B cell (primary cell): ENCODE results near the gene CNTNAP2. TPM values are rescaled to one million over a fixed set of nuclear protein-coding genes. Genes with fewer than 3 reads are reported as not detected.

Experiments
- ATAC-seq: fragments of 200-7000 bp; cut with Tn5 transposase; one replicate; pipeline ENCODE4 v1.10.0; 2021; ENCODE audit warnings: low read depth, mild to moderate bottlenecking, moderate number of reproducible peaks, moderate library complexity
- CTCF ChIA-PET: fragments of 350-600 bp; sonication (Branson Sonifier 250); formaldehyde crosslinking; loops from one replicate; lab custom pipeline; 2021; ENCODE audit warnings: antibody characterized with exemption, inconsistent platforms; lab: Charles Lee
- POLR2A ChIA-PET: fragments of 350-600 bp; sonication (Branson Sonifier 250); formaldehyde crosslinking; loops from one replicate; lab custom pipeline; 2021; ENCODE audit warnings: antibody characterized with exemption; lab: Charles Lee
- DNase-seq: peaks from one replicate; pipeline ENCODE4 v3.0.0; 2013
- H2AFZ ChIP-seq: 2 replicates; pipeline ENCODE4 v1.6.1; 2012; ENCODE audit warnings: mild to moderate bottlenecking, low read depth, low read length; ENCODE audit not compliant: insufficient read depth, poor library complexity, severe bottlenecking
- H3K27ac ChIP-seq, 2 donors: 1 replicate in 1 of 2; 2 replicates in 1 of 2; pipeline ENCODE4 v1.5.1; 2012 to 2013; ENCODE audit warnings: low read length in 2 of 2, mild to moderate bottlenecking in 2 of 2, moderate library complexity in 1 of 2
- H3K27me3 ChIP-seq, 4 experiments: fragments of 200-600 bp in 1 of 4; sonication (generic) in 1 of 4; replicated peaks in 1 of 4; 1 replicate in 2 of 4; 2 replicates in 2 of 4; pipeline versions ENCODE4 v1.6.1 to v1.7.0; 2013 to 2016; ENCODE audit warnings: low read length in 3 of 4, mild to moderate bottlenecking in 2 of 4, mixed read lengths in 1 of 4, moderate library complexity in 1 of 4; ENCODE audit not compliant: insufficient read depth in 4 of 4, control insufficient read depth in 3 of 4; ENCODE audit errors: control extremely low read depth in 1 of 4
- H3K36me3 ChIP-seq, 2 experiments: replicated peaks in 1 of 2; 1 replicate in 1 of 2; 2 replicates in 1 of 2; pipeline versions ENCODE4 v1.6.1 to v1.7.1; 2013; ENCODE audit warnings: low read length in 1 of 2; ENCODE audit not compliant: insufficient read depth in 2 of 2, control insufficient read depth in 1 of 2; ENCODE audit errors: control extremely low read depth in 1 of 2, extremely low read depth in 1 of 2
- H3K4me1 ChIP-seq, 2 donors: fragments of 200-600 bp in 1 of 2; sonication (generic) in 1 of 2; 1 replicate in 1 of 2; 2 replicates in 1 of 2; pipeline versions ENCODE4 v1.5.1 to v1.6.1; 2013 to 2017; ENCODE audit warnings: low read length in 2 of 2; ENCODE audit not compliant: control insufficient read depth in 2 of 2, insufficient read depth in 2 of 2
- H3K4me2 ChIP-seq: replicated peaks from 2 replicates; pipeline ENCODE3; 2012; ENCODE audit warnings: mild to moderate bottlenecking, low read depth, low read length; ENCODE audit not compliant: poor library complexity, severe bottlenecking
- H3K4me3 ChIP-seq, 5 experiments: fragments of 200-600 bp in 1 of 5; sonication (generic) in 1 of 5; 1 replicate in 3 of 5; 2 replicates in 2 of 5; pipeline versions ENCODE4 v1.5.1 to v1.7.0; 2011 to 2016; ENCODE audit warnings: low read length in 4 of 5, mild to moderate bottlenecking in 4 of 5, low read depth in 2 of 5, control low read depth in 1 of 5, moderate library complexity in 1 of 5; ENCODE audit not compliant: insufficient read depth in 1 of 5; ENCODE audit errors: control extremely low read depth in 1 of 5, extremely low read depth in 1 of 5
- H3K79me2 ChIP-seq: fragments of 200-600 bp; sonication (generic); one replicate; pipeline ENCODE4 v1.6.0; 2016; ENCODE audit warnings: low read length; ENCODE audit not compliant: control insufficient read depth, insufficient read depth
- H3K9ac ChIP-seq: fragments of 200-600 bp; sonication (generic); 2 replicates; pipeline ENCODE4 v1.6.1; 2017; ENCODE audit warnings: mild to moderate bottlenecking, low read length, moderate library complexity
- H3K9me3 ChIP-seq, 3 donors: one replicate each; pipeline versions ENCODE4 v1.6.1 to v1.7.1; 2013; ENCODE audit warnings: low read length in 2 of 3; ENCODE audit not compliant: control insufficient read depth in 2 of 3, insufficient read depth in 1 of 3; ENCODE audit errors: control extremely low read depth in 1 of 3
- H4K20me1 ChIP-seq: 2 replicates; pipeline ENCODE4 v1.6.0; 2012; ENCODE audit warnings: mild to moderate bottlenecking, low read length; ENCODE audit not compliant: insufficient read depth, control insufficient read depth, poor library complexity, severe bottlenecking
- H3K27ac Mint-ChIP-seq: one replicate; pipeline ENCODE4 v1.8.0; 2021; ENCODE audit warnings: mixed read lengths
- H3K27me3 Mint-ChIP-seq: one replicate; pipeline ENCODE4 v1.8.0; 2021; ENCODE audit warnings: mixed read lengths
- H3K4me1 Mint-ChIP-seq: one replicate; pipeline ENCODE4 v1.8.0; 2021; ENCODE audit warnings: mixed read lengths
- H3K4me3 Mint-ChIP-seq: one replicate; pipeline ENCODE4 v1.8.0; 2021; ENCODE audit warnings: mixed read lengths
- H3K9me3 Mint-ChIP-seq: one replicate; pipeline ENCODE4 v1.8.0; 2022; ENCODE audit warnings: mixed read lengths; ENCODE audit not compliant: insufficient read depth
- EZH2 ChIP-seq: IDR thresholded peaks from 2 replicates; pipeline ENCODE4 v1.6.1; 2012; ENCODE audit warnings: borderline replicate concordance, low read depth, mild to moderate bottlenecking, moderate library complexity, low read length; ENCODE audit not compliant: insufficient read depth, poor library complexity, severe bottlenecking
- WGBS: methylation state at CpG from one replicate; pipeline ENCODE4 v1.1.5; 2013; ENCODE audit warnings: missing lambda C conversion rate; ENCODE audit not compliant: insufficient coverage; 5-methylcytosine and 5-hydroxymethylcytosine counted together
- intact Hi-C: fragments of 100-400 bp; cut with micrococcal nuclease; formaldehyde crosslinking; loops from one replicate; pipeline ENCODE4 v1.10.0; 2022
- polyA plus RNA-seq: library from polyadenylated mRNA; depleted of rRNA; stranded (reverse); fragments of >200 nt; gene quantifications from 2 replicates; pipeline ENCODE4 v1.2.3, GENCODE V29; 2012
- total RNA-seq, 2 donors: library from RNA; stranded (reverse); fragments of 120-200 nt in 1 of 2; gene quantifications; 1 replicate in 1 of 2; 2 replicates in 1 of 2; pipeline versions ENCODE4 v1.2.3 to v1.2.4, GENCODE V29; 2013 to 2022
- TF ChIP-seq, protein P1 (sequence below): fragments of 200-600 bp; IDR thresholded peaks from one replicate; pipeline ENCODE4 v1.8.0; 2022; ENCODE audit warnings: antibody characterized with exemption, mild to moderate bottlenecking

CNTNAP2 gene
- total and polyA plus RNA-seq, 2 donors (not counting 1 experiment from before 2014, with no cell fraction given): 7.4 to 16.6 TPM

DNA sequence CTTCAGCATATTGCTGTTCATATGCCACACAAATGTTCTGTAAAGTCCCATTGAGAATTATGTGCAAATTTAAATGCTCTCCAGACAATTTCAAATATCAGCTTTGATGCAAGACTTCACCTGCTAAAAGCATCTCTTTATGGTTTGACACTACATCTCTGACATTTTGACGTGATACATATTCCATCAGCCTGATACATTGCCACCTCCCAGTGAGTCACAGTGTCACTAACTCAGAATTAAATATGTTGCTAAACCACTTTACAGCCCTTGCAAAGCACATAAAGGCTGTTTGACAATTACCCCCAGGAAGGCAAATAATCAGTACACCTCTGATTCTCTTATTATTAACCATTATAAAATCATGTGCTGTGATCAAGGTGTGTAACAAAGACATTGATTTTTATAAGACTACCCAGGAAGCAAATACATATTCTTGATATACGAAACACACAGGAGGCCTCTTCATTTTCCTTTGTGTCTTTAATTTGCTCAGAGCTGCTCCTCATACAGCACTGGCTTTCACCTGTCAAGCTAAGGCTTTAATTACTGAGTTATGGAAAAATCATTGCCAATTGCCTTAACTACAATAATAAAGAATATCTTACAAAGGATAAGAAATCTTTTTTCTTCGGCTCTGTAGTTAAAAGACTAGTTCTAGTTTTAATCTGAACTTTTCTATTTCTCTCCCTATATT is 1926.5 kb downstream of the CNTNAP2 start:
- Histone ChIP-seq H4K20me1 (no peaks in the 10 kb centered on the region), H3K27me3 (no peaks in the 10 kb centered on the region), H3K4me2 (no peak overlapping the region), H3K9me3 (peaks cover 0 to 4% (median 0%) of the 10 kb centered on the region in 3 donors), H2AFZ (no peak overlapping the region), H3K36me3 (no peaks in the 10 kb centered on the region), H3K79me2 (no peaks in the 10 kb centered on the region), H3K27ac (no peak overlapping the region), H3K9ac (no peak overlapping the region), H3K4me1 (no peaks in the 10 kb centered on the region), H3K4me3 (no peak overlapping the region)
- ATAC-seq (no peak), DNase-seq (no peak)
- no peak overlapping the region for H3K27ac Mint-ChIP-seq
- no peaks in the 10 kb centered on the region for H3K4me1 Mint-ChIP-seq
- POLR2A ChIA-PET: no interaction called here
- no peaks in the 10 kb centered on the region for H3K9me3 Mint-ChIP-seq
- intact Hi-C loops: no loop called here
- no peaks in the 10 kb centered on the region for H3K27me3 Mint-ChIP-seq
- CTCF ChIA-PET: no interaction called here
- no CpG with 5 or more reads among the region's 3 CpGs for WGBS
- no peak overlapping the region for H3K4me3 Mint-ChIP-seq
- TF ChIP-seq EZH2: no peak
- TF ChIP-seq, protein P1, sequence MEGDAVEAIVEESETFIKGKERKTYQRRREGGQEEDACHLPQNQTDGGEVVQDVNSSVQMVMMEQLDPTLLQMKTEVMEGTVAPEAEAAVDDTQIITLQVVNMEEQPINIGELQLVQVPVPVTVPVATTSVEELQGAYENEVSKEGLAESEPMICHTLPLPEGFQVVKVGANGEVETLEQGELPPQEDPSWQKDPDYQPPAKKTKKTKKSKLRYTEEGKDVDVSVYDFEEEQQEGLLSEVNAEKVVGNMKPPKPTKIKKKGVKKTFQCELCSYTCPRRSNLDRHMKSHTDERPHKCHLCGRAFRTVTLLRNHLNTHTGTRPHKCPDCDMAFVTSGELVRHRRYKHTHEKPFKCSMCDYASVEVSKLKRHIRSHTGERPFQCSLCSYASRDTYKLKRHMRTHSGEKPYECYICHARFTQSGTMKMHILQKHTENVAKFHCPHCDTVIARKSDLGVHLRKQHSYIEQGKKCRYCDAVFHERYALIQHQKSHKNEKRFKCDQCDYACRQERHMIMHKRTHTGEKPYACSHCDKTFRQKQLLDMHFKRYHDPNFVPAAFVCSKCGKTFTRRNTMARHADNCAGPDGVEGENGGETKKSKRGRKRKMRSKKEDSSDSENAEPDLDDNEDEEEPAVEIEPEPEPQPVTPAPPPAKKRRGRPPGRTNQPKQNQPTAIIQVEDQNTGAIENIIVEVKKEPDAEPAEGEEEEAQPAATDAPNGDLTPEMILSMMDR: no peak

DNA sequence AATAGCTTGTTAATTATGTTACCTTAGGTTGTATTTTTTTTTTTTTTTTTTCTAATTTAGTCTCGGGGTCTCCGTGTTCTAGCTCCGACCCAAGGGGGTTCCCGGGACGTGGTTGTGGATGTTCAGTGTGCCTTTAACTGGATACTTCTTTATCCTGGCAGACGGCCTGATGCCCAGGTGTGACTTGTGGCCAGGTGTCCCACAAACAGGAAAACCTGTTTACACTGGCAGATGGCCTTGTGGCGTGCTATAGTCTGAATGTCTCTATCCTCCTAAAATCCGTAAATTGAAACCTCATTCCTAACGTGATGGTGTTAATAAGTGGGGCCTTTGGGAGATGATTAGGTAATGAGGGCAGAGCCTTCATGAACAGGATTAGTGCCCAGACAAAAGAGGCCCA is 1927.6 kb downstream of the CNTNAP2 start:
- Histone ChIP-seq H3K4me3 (no peak overlapping the region), H3K9me3 (peaks cover 0 to 8% (median 0%) of the 10 kb centered on the region in 3 donors), H4K20me1 (no peaks in the 10 kb centered on the region), H2AFZ (no peak overlapping the region), H3K79me2 (no peaks in the 10 kb centered on the region), H3K36me3 (no peaks in the 10 kb centered on the region), H3K27me3 (no peaks in the 10 kb centered on the region), H3K27ac (no peak overlapping the region), H3K4me1 (no peaks in the 10 kb centered on the region), H3K4me2 (no peak overlapping the region), H3K9ac (no peak overlapping the region)
- 95% methylated on average over 4 of the region's 9 CpGs for WGBS
- H3K9me3 Mint-ChIP-seq: no peaks in the 10 kb centered on the region
- ChIA-PET CTCF (no interaction called here), POLR2A (no interaction called here)
- ATAC-seq (no peak), DNase-seq (no peak)
- H3K27ac Mint-ChIP-seq: no peak overlapping the region
- H3K27me3 Mint-ChIP-seq: no peaks in the 10 kb centered on the region
- TF ChIP-seq, protein P1: no peak
- no peak for TF ChIP-seq EZH2
- H3K4me3 Mint-ChIP-seq: no peak overlapping the region
- intact Hi-C loops: no loop called here
- H3K4me1 Mint-ChIP-seq: no peaks in the 10 kb centered on the region
